Body of pancreas (tissue), 4 donors: ENCODE results near the gene AGPAT3. TPM values are rescaled to one million over a fixed set of nuclear protein-coding genes. Genes with fewer than 3 reads are reported as not detected.

Experiments used
- ATAC-seq: fragments of 150-250 bp; one replicate; pipeline ENCODE4 v1.9.1; 2016
- DNase-seq, 4 donors: peaks; one replicate each; pipeline ENCODE4 v3.0.0-alpha.2; 2019
- H3K27ac ChIP-seq, 4 donors: fragments of 200-600 bp; sonication (generic); 1 replicate in 3 of 4; 2 replicates in 1 of 4; pipeline versions ENCODE4 v1.5.1 to v1.6.1; 2016 to 2019; ENCODE audit warnings: mild to moderate bottlenecking in 1 of 4, mixed read lengths in 1 of 4, moderate library complexity in 1 of 4
- H3K27me3 ChIP-seq, 2 donors: fragments of 200-600 bp; sonication (generic); one replicate each; pipeline ENCODE4 v1.6.0; 2016; ENCODE audit warnings: mild to moderate bottlenecking in 1 of 2
- H3K36me3 ChIP-seq, 2 donors: fragments of 200-600 bp; sonication (generic); replicated peaks in 1 of 2; 2 replicates each; pipeline ENCODE4 v1.5.1; 2016; ENCODE audit warnings: low read depth in 2 of 2; ENCODE audit not compliant: insufficient read depth in 1 of 2
- H3K4me1 ChIP-seq: fragments of 200-600 bp; sonication (generic); one replicate; pipeline ENCODE4 v1.6.0; 2016
- H3K4me3 ChIP-seq, 2 donors: fragments of 200-600 bp; sonication (generic); 1 replicate in 1 of 2; 2 replicates in 1 of 2; pipeline ENCODE4 v1.5.1; 2016 to 2019
- H3K9me3 ChIP-seq, 3 donors: fragments of 200-600 bp; sonication (generic); 1 replicate in 2 of 3; 2 replicates in 1 of 3; pipeline ENCODE4 v1.5.1; 2016
- CTCF ChIP-seq, 7 experiments: fragments of 450-650 bp in 4 of 7; fragments of 200-600 bp in 3 of 7; sonication (generic) in 3 of 7; IDR thresholded peaks; one replicate each; pipeline ENCODE4 v1.5.1; 2016 to 2019; ENCODE audit warnings: antibody characterized with exemption in 7 of 7
- POLR2A ChIP-seq, 3 donors: fragments of 450-650 bp; IDR thresholded peaks; one replicate each; pipeline ENCODE4 v1.6.1; 2016; ENCODE audit warnings: antibody characterized with exemption in 3 of 3, mild to moderate bottlenecking in 2 of 3
- WGBS, 2 donors: methylation state at CpG; one replicate each; pipeline ENCODE4 v1.1.5; 2017; 5-methylcytosine and 5-hydroxymethylcytosine counted together
- intact Hi-C: fragments of 100-400 bp; cut with DNase I; formaldehyde crosslinking; loops from one replicate; pipeline ENCODE4 v1.15.1; 2023
- total RNA-seq, 2 donors: library from RNA; depleted of rRNA; stranded (reverse); fragments of >200 nt; gene quantifications; one replicate each; pipeline ENCODE4 v1.1.0, GENCODE V29; 2016

Gene AGPAT3
- total RNA-seq, 2 donors from 2014 or later: 21.8 to 39.2 TPM

- WGBS, 2 donors: 88 to 97% methylated on average over 7 of the region's 7 CpGs
These were observed 114.6 kb downstream of the AGPAT3 start for GRCh38 chr21:43979654-43980053.

GRCh38 chr21:43981151-43981870 lies 116.3 kb downstream of the AGPAT3 start:
- TF ChIP-seq CTCF (IDR thresholded peaks at IDR 0.05) (no peak), POLR2A (IDR thresholded peaks at IDR 0.05) (no peak)
- no peaks in the 10 kb centered on the region for H3K9me3 ChIP-seq
- 85 to 100% methylated on average over 2 to 24 of the region's 26 CpGs for WGBS, 2 donors
- intact Hi-C loops: no loop called here
- H3K4me1 ChIP-seq: no peaks in the 10 kb centered on the region
- H3K27ac ChIP-seq: no peak overlapping the region
- peaks cover 8 to 11% of the 10 kb centered on the region in 2 donors for H3K36me3 ChIP-seq
- H3K4me3 ChIP-seq: no peak overlapping the region
- DNase-seq (no peak), ATAC-seq (no peak)
- H3K27me3 ChIP-seq: no peaks in the 10 kb centered on the region

More at GRCh38 chr21:43979654-43980053, 114.6 kb downstream of the AGPAT3 start:
- Histone ChIP-seq H3K27ac (no peak overlapping the region), H3K36me3 (peaks cover 8 to 11% of the 10 kb centered on the region in 2 donors), H3K4me3 (no peak overlapping the region), H3K27me3 (no peaks in the 10 kb centered on the region), H3K4me1 (no peaks in the 10 kb centered on the region), H3K9me3 (no peaks in the 10 kb centered on the region)
- no peak for DNase-seq
- ATAC-seq: no peak
- intact Hi-C loops: no loop called here
- TF ChIP-seq POLR2A (IDR thresholded peaks at IDR 0.05): no peak

- Histone ChIP-seq H3K9me3 (no peaks in the 10 kb centered on the region), H3K4me3 (no peak overlapping the region), H3K27ac (no peak overlapping the region), H3K27me3 (no peaks in the 10 kb centered on the region), H3K36me3 (peaks cover 8 to 11% of the 10 kb centered on the region in 2 donors), H3K4me1 (no peaks in the 10 kb centered on the region)
- no peak for ATAC-seq
- no peak for DNase-seq
- no peak for TF ChIP-seq CTCF (IDR thresholded peaks at IDR 0.05)
- no peak for TF ChIP-seq POLR2A (IDR thresholded peaks at IDR 0.05)
- intact Hi-C loops: no loop called here
- 67 to 86% methylated on average over 5 to 13 of the region's 13 CpGs for WGBS, 2 donors
These were observed 116.8 kb downstream of the AGPAT3 start for GRCh38 chr21:43981871-43982210.

GRCh38 chr21:43982489-43983078 lies 117.6 kb downstream of the AGPAT3 start:
- ATAC-seq: no peak
- H3K4me1 ChIP-seq: no peaks in the 10 kb centered on the region
- H3K9me3 ChIP-seq: no peaks in the 10 kb centered on the region
- intact Hi-C loops: no loop called here
- H3K36me3 ChIP-seq: peaks cover 8 to 11% of the 10 kb centered on the region in 2 donors
- no peak for DNase-seq
- H3K4me3 ChIP-seq: no peak overlapping the region
- TF ChIP-seq CTCF (IDR thresholded peaks at IDR 0.05) (no peak), POLR2A (IDR thresholded peaks at IDR 0.05) (no peak)
- WGBS, 2 donors: 94 to 96% methylated on average over 20 to 32 of the region's 32 CpGs
- no peak overlapping the region for H3K27ac ChIP-seq
- no peaks in the 10 kb centered on the region for H3K27me3 ChIP-seq

- Histone ChIP-seq H3K4me3 (no peak overlapping the region), H3K27ac (no peak overlapping the region), H3K36me3 (peaks cover 8 to 9% of the 10 kb centered on the region in 2 donors), H3K27me3 (no peaks in the 10 kb centered on the region), H3K4me1 (no peaks in the 10 kb centered on the region), H3K9me3 (no peaks in the 10 kb centered on the region)
- intact Hi-C loops: no loop called here
- WGBS, 2 donors: 82 to 85% methylated on average over 14 to 17 of the region's 17 CpGs
- TF ChIP-seq CTCF (IDR thresholded peaks at IDR 0.05) (no peak), POLR2A (IDR thresholded peaks at IDR 0.05) (no peak)
- ATAC-seq (no peak), DNase-seq (no peak)
These were observed 118.4 kb downstream of the AGPAT3 start for GRCh38 chr21:43983390-43983789.
